GM23338 (cell line): ENCODE data around the gene UTS2. TPM values are rescaled to one million over a fixed set of nuclear protein-coding genes. Genes with fewer than 3 reads are reported as not detected.

ENCODE experiments used
- ATAC-seq: fragments of 200-7000 bp; cut with Tn5 transposase; 3 replicates; pipeline ENCODE4 v1.9.1; 2020
- DNase-seq: peaks from one replicate; pipeline ENCODE4 v3.0.0-alpha.2; 2015; ENCODE audit warnings: low spot score
- H2AFZ ChIP-seq: fragments of 200-600 bp; sonication (generic); 2 replicates; pipeline ENCODE4 v1.8.0; 2016; ENCODE audit warnings: antibody characterized with exemption, mild to moderate bottlenecking, moderate library complexity
- H3F3A ChIP-seq: fragments of 200-600 bp; sonication (generic); replicated peaks from 2 replicates; pipeline ENCODE4 v1.8.0; 2017; ENCODE audit warnings: antibody characterized with exemption, mixed run types, low read depth
- H3K27ac ChIP-seq: fragments of 200-600 bp; sonication (generic); 2 replicates; pipeline ENCODE4 v1.6.1; 2016; ENCODE audit warnings: low read depth
- H3K27me3 ChIP-seq: fragments of 200-600 bp; sonication (generic); 2 replicates; pipeline ENCODE4 v1.8.0; 2016; ENCODE audit warnings: mild to moderate bottlenecking, mixed run types, moderate library complexity; ENCODE audit not compliant: insufficient read depth
- H3K36me3 ChIP-seq: fragments of 200-600 bp; sonication (generic); 2 replicates; pipeline ENCODE4 v1.8.0; 2016; ENCODE audit warnings: mild to moderate bottlenecking; ENCODE audit not compliant: insufficient read depth
- H3K4me1 ChIP-seq: fragments of 200-600 bp; sonication (generic); 2 replicates; pipeline ENCODE4 v1.8.0; 2016; ENCODE audit warnings: mild to moderate bottlenecking, moderate library complexity; ENCODE audit not compliant: insufficient read depth
- H3K4me2 ChIP-seq: fragments of 200-600 bp; sonication (generic); 2 replicates; pipeline ENCODE4 v1.7.1; 2017; ENCODE audit warnings: mixed run types
- H3K4me3 ChIP-seq: fragments of 200-600 bp; sonication (generic); 2 replicates; pipeline ENCODE4 v1.6.1; 2016; ENCODE audit warnings: mixed run types
- H3K79me2 ChIP-seq: fragments of 200-600 bp; sonication (generic); replicated peaks from 2 replicates; pipeline ENCODE4 v1.8.0; 2017; ENCODE audit warnings: mild to moderate bottlenecking; ENCODE audit not compliant: insufficient read depth
- H3K9me2 ChIP-seq: fragments of 200-600 bp; sonication (generic); 2 replicates; pipeline ENCODE4 v1.8.0; 2017; ENCODE audit not compliant: insufficient read depth
- H4K20me1 ChIP-seq: fragments of 200-600 bp; sonication (generic); replicated peaks from 2 replicates; pipeline ENCODE4 v1.8.0; 2017; ENCODE audit warnings: mild to moderate bottlenecking; ENCODE audit not compliant: insufficient read depth
- H3K27ac Mint-ChIP-seq: 2 replicates; pipeline ENCODE4 v1.8.0; 2020; ENCODE audit warnings: inconsistent platforms, mild to moderate bottlenecking, moderate library complexity, mixed read lengths
- H3K27me3 Mint-ChIP-seq: 3 replicates; pipeline ENCODE4 v1.8.0; 2022; ENCODE audit warnings: low read depth, mild to moderate bottlenecking, moderate library complexity, mixed read lengths, inconsistent platforms; ENCODE audit not compliant: insufficient read depth, poor library complexity
- H3K36me3 Mint-ChIP-seq: 3 replicates; pipeline ENCODE4 v1.8.0; 2021; ENCODE audit warnings: low read depth, mild to moderate bottlenecking, inconsistent platforms, moderate library complexity, mixed read lengths
- H3K4me1 Mint-ChIP-seq: 3 replicates; pipeline ENCODE4 v1.8.0; 2020; ENCODE audit warnings: mild to moderate bottlenecking, inconsistent platforms, mixed read lengths
- H3K4me3 Mint-ChIP-seq: 3 replicates; pipeline ENCODE4 v1.8.0; 2021; ENCODE audit warnings: moderate library complexity, mild to moderate bottlenecking, inconsistent platforms, mixed read lengths
- H3K9me3 Mint-ChIP-seq: 3 replicates; pipeline ENCODE4 v1.8.0; 2020; ENCODE audit warnings: moderate library complexity, mild to moderate bottlenecking, inconsistent platforms, mixed read lengths
- CREB1 ChIP-seq: fragments of 250-450 bp; sonication (Bioruptor Pico); IDR thresholded peaks from 2 replicates; pipeline ENCODE4 v1.5.0; 2020; ENCODE audit warnings: low read depth, mild to moderate bottlenecking, moderate library complexity
- EZH2 ChIP-seq: fragments of 200-600 bp; sonication (generic); IDR thresholded peaks from one replicate; pipeline ENCODE4 v1.8.0; 2017; ENCODE audit warnings: antibody characterized with exemption, mild to moderate bottlenecking, low read depth; ENCODE audit not compliant: unreplicated experiment
- EZH2phosphoT487 ChIP-seq: fragments of 200-600 bp; sonication (generic); IDR thresholded peaks from one replicate; pipeline ENCODE4 v1.8.1; 2018; ENCODE audit warnings: antibody characterized with exemption; ENCODE audit not compliant: unreplicated experiment
- JUNB ChIP-seq: IDR thresholded peaks from one replicate; pipeline ENCODE4 v1.6.1; 2016; ENCODE audit warnings: antibody characterized with exemption; ENCODE audit not compliant: unreplicated experiment
- NANOG ChIP-seq: IDR thresholded peaks from 2 replicates; pipeline ENCODE4 v1.6.1; 2016; ENCODE audit warnings: antibody characterized with exemption, borderline replicate concordance
- POLR2AphosphoS5 ChIP-seq: IDR thresholded peaks from 2 replicates; pipeline ENCODE4 v1.6.1; 2016; ENCODE audit warnings: antibody characterized with exemption, low read depth
- ZNF114 ChIP-seq: fragments of 250-450 bp; sonication (Bioruptor Pico); IDR thresholded peaks from 2 replicates; pipeline ENCODE4 v1.5.0; 2020; ENCODE audit warnings: mild to moderate bottlenecking, moderate library complexity
- ZNF331 ChIP-seq: fragments of 250-450 bp; sonication (Bioruptor Pico); IDR thresholded peaks from 2 replicates; pipeline ENCODE4 v1.5.0; 2020; ENCODE audit warnings: low read depth, mild to moderate bottlenecking, moderate library complexity
- polyA plus RNA-seq: library from polyadenylated mRNA; unstranded; fragments of >200 nt; fragmentation: Nextera tagmentation; extraction: Ambion mirVana; gene quantifications from 2 replicates; pipeline ENCODE4 v1.2.1, GENCODE V29; 2016
- total RNA-seq: library from RNA; depleted of rRNA; stranded (reverse); fragments of >200 nt; shearing (Covaris generic); gene quantifications from 2 replicates; pipeline ENCODE4 v1.2.3, GENCODE V29; 2014
- TF ChIP-seq, protein P1 (sequence below): fragments of 250-450 bp; sonication (Bioruptor Pico); IDR thresholded peaks from 2 replicates; pipeline ENCODE4 v1.5.0; 2020; ENCODE audit warnings: mild to moderate bottlenecking, moderate library complexity
- TF ChIP-seq, protein P2 (sequence below): IDR thresholded peaks from 2 replicates; pipeline ENCODE4 v1.6.1; 2016; ENCODE audit warnings: antibody characterized with exemption
- TF ChIP-seq, protein P3 (sequence below), 2 experiments: fragments of 200-600 bp in 1 of 2; sonication (generic) in 1 of 2; conservative IDR thresholded peaks; 2 replicates each; pipeline versions ENCODE4 v1.5.1 to v1.6.1; 2016 to 2017; ENCODE audit warnings: antibody characterized with exemption in 2 of 2, low read depth in 2 of 2, mild to moderate bottlenecking in 2 of 2, moderate library complexity in 1 of 2
- TF ChIP-seq, protein P4 (sequence below): IDR thresholded peaks from one replicate; pipeline ENCODE4 v1.6.1; 2018; ENCODE audit warnings: antibody characterized with exemption; ENCODE audit not compliant: unreplicated experiment

Gene UTS2
- total and polyA plus RNA-seq, 2 experiments from 2014 or later, result not detected

DNA sequence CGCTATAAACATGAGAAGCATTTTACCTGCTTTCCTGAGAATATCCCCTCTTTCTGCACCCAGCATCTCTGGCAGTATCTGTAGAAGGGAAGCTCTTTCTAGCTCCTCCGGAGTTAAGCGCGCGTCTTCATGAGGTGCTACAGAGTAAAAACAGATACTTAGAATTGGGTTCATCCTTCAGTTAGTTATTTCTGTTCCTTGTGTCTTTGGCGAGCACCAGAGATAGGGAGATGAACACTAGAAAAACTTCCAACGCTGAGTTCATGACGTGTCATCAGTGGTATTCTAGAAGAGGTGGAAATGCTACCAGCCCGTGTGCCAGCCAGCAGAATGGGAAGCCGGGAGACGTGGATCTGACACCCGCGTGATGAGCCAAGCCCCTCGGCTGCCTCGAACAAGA lies 2.1 kb downstream of the UTS2 start (continued):
- TF ChIP-seq, protein P1, sequence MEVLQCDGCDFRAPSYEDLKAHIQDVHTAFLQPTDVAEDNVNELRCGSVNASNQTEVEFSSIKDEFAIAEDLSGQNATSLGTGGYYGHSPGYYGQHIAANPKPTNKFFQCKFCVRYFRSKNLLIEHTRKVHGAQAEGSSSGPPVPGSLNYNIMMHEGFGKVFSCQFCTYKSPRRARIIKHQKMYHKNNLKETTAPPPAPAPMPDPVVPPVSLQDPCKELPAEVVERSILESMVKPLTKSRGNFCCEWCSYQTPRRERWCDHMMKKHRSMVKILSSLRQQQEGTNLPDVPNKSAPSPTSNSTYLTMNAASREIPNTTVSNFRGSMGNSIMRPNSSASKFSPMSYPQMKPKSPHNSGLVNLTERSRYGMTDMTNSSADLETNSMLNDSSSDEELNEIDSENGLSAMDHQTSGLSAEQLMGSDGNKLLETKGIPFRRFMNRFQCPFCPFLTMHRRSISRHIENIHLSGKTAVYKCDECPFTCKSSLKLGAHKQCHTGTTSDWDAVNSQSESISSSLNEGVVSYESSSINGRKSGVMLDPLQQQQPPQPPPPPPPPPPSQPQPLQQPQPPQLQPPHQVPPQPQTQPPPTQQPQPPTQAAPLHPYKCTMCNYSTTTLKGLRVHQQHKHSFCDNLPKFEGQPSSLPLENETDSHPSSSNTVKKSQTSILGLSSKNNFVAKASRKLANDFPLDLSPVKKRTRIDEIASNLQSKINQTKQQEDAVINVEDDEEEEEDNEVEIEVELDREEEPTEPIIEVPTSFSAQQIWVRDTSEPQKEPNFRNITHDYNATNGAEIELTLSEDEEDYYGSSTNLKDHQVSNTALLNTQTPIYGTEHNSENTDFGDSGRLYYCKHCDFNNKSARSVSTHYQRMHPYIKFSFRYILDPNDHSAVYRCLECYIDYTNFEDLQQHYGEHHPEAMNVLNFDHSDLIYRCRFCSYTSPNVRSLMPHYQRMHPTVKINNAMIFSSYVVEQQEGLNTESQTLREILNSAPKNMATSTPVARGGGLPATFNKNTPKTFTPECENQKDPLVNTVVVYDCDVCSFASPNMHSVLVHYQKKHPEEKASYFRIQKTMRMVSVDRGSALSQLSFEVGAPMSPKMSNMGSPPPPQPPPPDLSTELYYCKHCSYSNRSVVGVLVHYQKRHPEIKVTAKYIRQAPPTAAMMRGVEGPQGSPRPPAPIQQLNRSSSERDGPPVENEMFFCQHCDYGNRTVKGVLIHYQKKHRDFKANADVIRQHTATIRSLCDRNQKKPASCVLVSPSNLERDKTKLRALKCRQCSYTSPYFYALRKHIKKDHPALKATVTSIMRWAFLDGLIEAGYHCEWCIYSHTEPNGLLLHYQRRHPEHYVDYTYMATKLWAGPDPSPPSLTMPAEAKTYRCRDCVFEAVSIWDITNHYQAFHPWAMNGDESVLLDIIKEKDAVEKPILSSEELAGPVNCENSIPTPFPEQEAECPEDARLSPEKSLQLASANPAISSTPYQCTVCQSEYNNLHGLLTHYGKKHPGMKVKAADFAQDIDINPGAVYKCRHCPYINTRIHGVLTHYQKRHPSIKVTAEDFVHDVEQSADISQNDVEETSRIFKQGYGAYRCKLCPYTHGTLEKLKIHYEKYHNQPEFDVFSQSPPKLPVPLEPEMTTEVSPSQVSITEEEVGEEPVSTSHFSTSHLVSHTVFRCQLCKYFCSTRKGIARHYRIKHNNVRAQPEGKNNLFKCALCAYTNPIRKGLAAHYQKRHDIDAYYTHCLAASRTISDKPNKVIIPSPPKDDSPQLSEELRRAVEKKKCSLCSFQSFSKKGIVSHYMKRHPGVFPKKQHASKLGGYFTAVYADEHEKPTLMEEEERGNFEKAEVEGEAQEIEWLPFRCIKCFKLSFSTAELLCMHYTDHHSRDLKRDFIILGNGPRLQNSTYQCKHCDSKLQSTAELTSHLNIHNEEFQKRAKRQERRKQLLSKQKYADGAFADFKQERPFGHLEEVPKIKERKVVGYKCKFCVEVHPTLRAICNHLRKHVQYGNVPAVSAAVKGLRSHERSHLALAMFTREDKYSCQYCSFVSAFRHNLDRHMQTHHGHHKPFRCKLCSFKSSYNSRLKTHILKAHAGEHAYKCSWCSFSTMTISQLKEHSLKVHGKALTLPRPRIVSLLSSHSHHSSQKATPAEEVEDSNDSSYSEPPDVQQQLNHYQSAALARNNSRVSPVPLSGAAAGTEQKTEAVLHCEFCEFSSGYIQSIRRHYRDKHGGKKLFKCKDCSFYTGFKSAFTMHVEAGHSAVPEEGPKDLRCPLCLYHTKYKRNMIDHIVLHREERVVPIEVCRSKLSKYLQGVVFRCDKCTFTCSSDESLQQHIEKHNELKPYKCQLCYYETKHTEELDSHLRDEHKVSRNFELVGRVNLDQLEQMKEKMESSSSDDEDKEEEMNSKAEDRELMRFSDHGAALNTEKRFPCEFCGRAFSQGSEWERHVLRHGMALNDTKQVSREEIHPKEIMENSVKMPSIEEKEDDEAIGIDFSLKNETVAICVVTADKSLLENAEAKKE (CRISPR knock-in tag), result no peak

DNA sequence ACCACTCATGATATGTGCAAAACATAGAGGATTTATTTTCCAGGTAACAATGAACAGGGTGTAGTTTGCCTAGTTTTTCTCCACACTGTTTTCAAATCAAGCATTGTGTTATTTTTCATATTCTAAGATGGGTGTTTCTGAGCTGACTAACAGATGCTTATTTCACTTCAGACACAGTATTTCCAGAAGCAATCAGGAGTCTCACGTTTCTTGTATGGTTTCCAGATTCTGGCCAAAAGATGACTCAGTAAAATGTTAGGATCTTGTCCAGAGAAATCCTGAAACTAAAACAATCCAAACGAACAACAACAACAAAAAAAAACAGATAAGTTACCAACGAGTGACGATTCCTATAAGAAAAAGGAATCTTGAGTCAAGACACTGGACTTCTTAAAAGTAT lies 5.3 kb downstream of the UTS2 start:
- Histone ChIP-seq H3K27ac (no peak overlapping the region), H2AFZ (no peak overlapping the region), H3F3A (no peaks in the 10 kb centered on the region), H3K9me2 (no peaks in the 10 kb centered on the region), H3K36me3 (0 out of 2 replicates have a peak, but pooled peaks cover 10% of the 10 kb centered on the region), H3K4me1 (no peaks in the 10 kb centered on the region), H3K79me2 (no peaks in the 10 kb centered on the region), H3K27me3 (no peaks in the 10 kb centered on the region), H3K4me3 (no peak overlapping the region), H4K20me1 (no peaks in the 10 kb centered on the region), H3K4me2 (no peak overlapping the region)
- H3K4me1 Mint-ChIP-seq, result peaks cover 1% of the 10 kb centered on the region; the same call in 2 of the 3 replicates
- DNase-seq (no peak), ATAC-seq (no peak)
- H3K27me3 Mint-ChIP-seq, result peaks cover 5% of the 10 kb centered on the region
- H3K4me3 Mint-ChIP-seq, result no peak overlapping the region
- no peak overlapping the region; the same call in 1 of the 2 replicates for H3K27ac Mint-ChIP-seq
- no peaks in the 10 kb centered on the region for H3K9me3 Mint-ChIP-seq
- H3K36me3 Mint-ChIP-seq, result no peaks in the 10 kb centered on the region; the same call in 2 of the 3 replicates
- TF ChIP-seq, protein P2, sequence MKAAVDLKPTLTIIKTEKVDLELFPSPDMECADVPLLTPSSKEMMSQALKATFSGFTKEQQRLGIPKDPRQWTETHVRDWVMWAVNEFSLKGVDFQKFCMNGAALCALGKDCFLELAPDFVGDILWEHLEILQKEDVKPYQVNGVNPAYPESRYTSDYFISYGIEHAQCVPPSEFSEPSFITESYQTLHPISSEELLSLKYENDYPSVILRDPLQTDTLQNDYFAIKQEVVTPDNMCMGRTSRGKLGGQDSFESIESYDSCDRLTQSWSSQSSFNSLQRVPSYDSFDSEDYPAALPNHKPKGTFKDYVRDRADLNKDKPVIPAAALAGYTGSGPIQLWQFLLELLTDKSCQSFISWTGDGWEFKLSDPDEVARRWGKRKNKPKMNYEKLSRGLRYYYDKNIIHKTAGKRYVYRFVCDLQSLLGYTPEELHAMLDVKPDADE, result no peak
- TF ChIP-seq, protein P3, sequence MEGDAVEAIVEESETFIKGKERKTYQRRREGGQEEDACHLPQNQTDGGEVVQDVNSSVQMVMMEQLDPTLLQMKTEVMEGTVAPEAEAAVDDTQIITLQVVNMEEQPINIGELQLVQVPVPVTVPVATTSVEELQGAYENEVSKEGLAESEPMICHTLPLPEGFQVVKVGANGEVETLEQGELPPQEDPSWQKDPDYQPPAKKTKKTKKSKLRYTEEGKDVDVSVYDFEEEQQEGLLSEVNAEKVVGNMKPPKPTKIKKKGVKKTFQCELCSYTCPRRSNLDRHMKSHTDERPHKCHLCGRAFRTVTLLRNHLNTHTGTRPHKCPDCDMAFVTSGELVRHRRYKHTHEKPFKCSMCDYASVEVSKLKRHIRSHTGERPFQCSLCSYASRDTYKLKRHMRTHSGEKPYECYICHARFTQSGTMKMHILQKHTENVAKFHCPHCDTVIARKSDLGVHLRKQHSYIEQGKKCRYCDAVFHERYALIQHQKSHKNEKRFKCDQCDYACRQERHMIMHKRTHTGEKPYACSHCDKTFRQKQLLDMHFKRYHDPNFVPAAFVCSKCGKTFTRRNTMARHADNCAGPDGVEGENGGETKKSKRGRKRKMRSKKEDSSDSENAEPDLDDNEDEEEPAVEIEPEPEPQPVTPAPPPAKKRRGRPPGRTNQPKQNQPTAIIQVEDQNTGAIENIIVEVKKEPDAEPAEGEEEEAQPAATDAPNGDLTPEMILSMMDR (conservative IDR thresholded peaks at IDR 0.05; ENCODE audit: low read depth in 2 of 2), result no peak
- TF ChIP-seq CREB1 (CRISPR knock-in tag) (no peak), POLR2AphosphoS5 (no peak), EZH2phosphoT487 (no peak), EZH2 (no peak), NANOG (no peak), ZNF114 (CRISPR knock-in tag) (no peak), JUNB (no peak), ZNF331 (CRISPR knock-in tag) (no peak)
- TF ChIP-seq, protein P4, sequence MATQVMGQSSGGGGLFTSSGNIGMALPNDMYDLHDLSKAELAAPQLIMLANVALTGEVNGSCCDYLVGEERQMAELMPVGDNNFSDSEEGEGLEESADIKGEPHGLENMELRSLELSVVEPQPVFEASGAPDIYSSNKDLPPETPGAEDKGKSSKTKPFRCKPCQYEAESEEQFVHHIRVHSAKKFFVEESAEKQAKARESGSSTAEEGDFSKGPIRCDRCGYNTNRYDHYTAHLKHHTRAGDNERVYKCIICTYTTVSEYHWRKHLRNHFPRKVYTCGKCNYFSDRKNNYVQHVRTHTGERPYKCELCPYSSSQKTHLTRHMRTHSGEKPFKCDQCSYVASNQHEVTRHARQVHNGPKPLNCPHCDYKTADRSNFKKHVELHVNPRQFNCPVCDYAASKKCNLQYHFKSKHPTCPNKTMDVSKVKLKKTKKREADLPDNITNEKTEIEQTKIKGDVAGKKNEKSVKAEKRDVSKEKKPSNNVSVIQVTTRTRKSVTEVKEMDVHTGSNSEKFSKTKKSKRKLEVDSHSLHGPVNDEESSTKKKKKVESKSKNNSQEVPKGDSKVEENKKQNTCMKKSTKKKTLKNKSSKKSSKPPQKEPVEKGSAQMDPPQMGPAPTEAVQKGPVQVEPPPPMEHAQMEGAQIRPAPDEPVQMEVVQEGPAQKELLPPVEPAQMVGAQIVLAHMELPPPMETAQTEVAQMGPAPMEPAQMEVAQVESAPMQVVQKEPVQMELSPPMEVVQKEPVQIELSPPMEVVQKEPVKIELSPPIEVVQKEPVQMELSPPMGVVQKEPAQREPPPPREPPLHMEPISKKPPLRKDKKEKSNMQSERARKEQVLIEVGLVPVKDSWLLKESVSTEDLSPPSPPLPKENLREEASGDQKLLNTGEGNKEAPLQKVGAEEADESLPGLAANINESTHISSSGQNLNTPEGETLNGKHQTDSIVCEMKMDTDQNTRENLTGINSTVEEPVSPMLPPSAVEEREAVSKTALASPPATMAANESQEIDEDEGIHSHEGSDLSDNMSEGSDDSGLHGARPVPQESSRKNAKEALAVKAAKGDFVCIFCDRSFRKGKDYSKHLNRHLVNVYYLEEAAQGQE, result no peak
